ENCODE data around the gene SH3BP2. TPM values are rescaled to one million over a fixed set of nuclear protein-coding genes. Genes with fewer than 3 reads are reported as not detected.

The SH3BP2 gene, protein sequence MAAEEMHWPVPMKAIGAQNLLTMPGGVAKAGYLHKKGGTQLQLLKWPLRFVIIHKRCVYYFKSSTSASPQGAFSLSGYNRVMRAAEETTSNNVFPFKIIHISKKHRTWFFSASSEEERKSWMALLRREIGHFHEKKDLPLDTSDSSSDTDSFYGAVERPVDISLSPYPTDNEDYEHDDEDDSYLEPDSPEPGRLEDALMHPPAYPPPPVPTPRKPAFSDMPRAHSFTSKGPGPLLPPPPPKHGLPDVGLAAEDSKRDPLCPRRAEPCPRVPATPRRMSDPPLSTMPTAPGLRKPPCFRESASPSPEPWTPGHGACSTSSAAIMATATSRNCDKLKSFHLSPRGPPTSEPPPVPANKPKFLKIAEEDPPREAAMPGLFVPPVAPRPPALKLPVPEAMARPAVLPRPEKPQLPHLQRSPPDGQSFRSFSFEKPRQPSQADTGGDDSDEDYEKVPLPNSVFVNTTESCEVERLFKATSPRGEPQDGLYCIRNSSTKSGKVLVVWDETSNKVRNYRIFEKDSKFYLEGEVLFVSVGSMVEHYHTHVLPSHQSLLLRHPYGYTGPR
- 3.8 to 6.5 TPM (median 5.4 TPM) in 5 replicates for total RNA-seq (2022; extraction: Qiagen RNA extraction; ENCODE audit: low read depth)

GRCh38 chr4:2792711-2793585, at the start of gene SH3BP2:
TSS of gene SH3BP2 (plus strand) at chr4:2793085. CDS start at chr4:2820618, 27,533 bp downstream.

GRCh38 chr4:2755821-2756690, 36.8 kb upstream of the SH3BP2 start, which contains the start of gene TNIP2:
TSS of gene TNIP2 (minus strand) at chr4:2756336. CDS start at chr4:2756289, 47 bp downstream.

DNA sequence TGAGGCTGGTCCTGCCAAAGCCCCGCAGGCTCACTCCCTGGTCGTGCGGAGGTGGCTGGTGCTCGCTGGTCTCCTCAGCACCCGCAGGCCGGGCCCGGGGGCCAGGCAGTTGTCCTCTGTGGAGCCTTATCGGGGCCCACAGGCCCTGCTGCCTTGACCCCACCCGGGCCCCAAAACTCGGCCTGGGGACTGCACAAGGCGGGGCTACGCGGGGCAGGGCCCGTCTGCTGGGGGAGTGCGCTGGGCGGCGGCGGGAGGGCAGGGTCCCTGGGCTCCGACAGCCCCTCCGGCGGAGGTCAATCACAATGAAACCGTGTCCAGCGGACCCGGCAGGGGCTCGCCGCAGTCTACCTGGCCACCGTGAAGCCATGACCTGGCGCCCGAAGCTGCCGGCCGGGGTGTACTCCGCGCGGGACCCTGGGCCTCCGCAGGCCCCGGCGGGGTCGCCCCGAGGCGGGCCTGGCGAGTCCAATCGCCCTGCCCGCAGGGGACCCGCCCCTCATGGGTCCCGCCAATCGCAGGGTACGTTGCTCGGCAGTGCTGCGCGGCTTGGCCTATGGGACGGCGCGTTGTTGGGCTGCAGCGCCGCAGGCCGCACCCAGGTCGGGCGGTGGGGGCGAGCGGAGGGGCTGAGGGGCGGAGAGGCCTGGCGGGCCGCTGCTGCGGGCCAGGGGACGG, 50.5 kb downstream of the SH3BP2 start, which contains the start of gene ADD1:
Gene ADD1 (plus strand): TSS at position 582 of the 678 bp plus-strand sequence. CDS start 32,072 bp downstream, outside the sequence.

Other genes with a start within 250 kb of the SH3BP2 start
- 28.7 to 45.3 TPM (median 41.6 TPM) in 5 replicates for gene TNIP2, start 36.7 kb upstream of the SH3BP2 start, total RNA-seq (2022; extraction: Qiagen RNA extraction; ENCODE audit: low read depth)
- 65.1 to 85.8 TPM (median 80.3 TPM) in 5 replicates for gene ADD1, start 50.8 kb downstream of the SH3BP2 start, total RNA-seq (2022; extraction: Qiagen RNA extraction; ENCODE audit: low read depth)
- gene NOP14, start 170.3 kb downstream of the SH3BP2 start, total RNA-seq (2022; extraction: Qiagen RNA extraction; ENCODE audit: low read depth): 26.2 to 32.5 TPM (median 30.9 TPM) in 5 replicates
- 1.1 to 1.9 TPM (median 1.4 TPM) in 5 replicates for gene GRK4, start 170.5 kb downstream of the SH3BP2 start, total RNA-seq (2022; extraction: Qiagen RNA extraction; ENCODE audit: low read depth)